ENCODE data around the gene CREBBP. TPM values are rescaled to one million over a fixed set of nuclear protein-coding genes. Genes with fewer than 3 reads are reported as not detected.

Gene CREBBP
- total RNA-seq, 4 donors from 2014 or later = 58.5 to 146 (median 65.6) TPM

GRCh38 chr16:3797473-3797872, 83.0 kb downstream of the CREBBP start:
- Histone ChIP-seq H3K4me1 (no peaks in the 10 kb centered on the region), H3K36me3 (no peaks in the 10 kb centered on the region), H3K4me3 (no peak overlapping the region), H3K27ac (peak overlapping the region in 1 of 2 donors; percentile 18), H3K9me3 (no peaks in the 10 kb centered on the region), H3K27me3 (no peaks in the 10 kb centered on the region)
- no peak for TF ChIP-seq CTCF (IDR thresholded peaks at IDR 0.05)
- TF ChIP-seq POLR2A (IDR thresholded peaks at IDR 0.05) = no peak
- intact Hi-C loops (cut with DNase I; ENCODE audit: low total_unique reads) = loop anchor here (10.0 kb wide), 1 partner anchor 67 kb away; no protein-coding TSS in a partner anchor
- DNase-seq = no peak

- H3K4me3 ChIP-seq = no peak overlapping the region
- no peaks in the 10 kb centered on the region for H3K4me1 ChIP-seq
- peak in 1 of 2 donors; percentile 51 for DNase-seq
- H3K36me3 ChIP-seq = no peaks in the 10 kb centered on the region
- H3K27me3 ChIP-seq = no peaks in the 10 kb centered on the region
- intact Hi-C loops (cut with DNase I; ENCODE audit: low total_unique reads) = loop anchor here (10.0 kb wide), 1 partner anchor 72 kb away; no protein-coding TSS in a partner anchor
- H3K27ac ChIP-seq = no peak overlapping the region
- TF ChIP-seq POLR2A (IDR thresholded peaks at IDR 0.05) (no peak), CTCF (IDR thresholded peaks at IDR 0.05) (peak in 2 of 4 experiments; percentile 4 to 5)
- H3K9me3 ChIP-seq = no peaks in the 10 kb centered on the region
Measured at GRCh38 chr16:3793161-3793576, 87.3 kb downstream of the CREBBP start.

- Histone ChIP-seq H3K4me3 (no peak overlapping the region), H3K27me3 (no peaks in the 10 kb centered on the region), H3K27ac (no peak overlapping the region), H3K36me3 (no peaks in the 10 kb centered on the region), H3K9me3 (no peaks in the 10 kb centered on the region), H3K4me1 (no peaks in the 10 kb centered on the region)
- TF ChIP-seq CTCF (IDR thresholded peaks at IDR 0.05) = no peak
- no peak for TF ChIP-seq POLR2A (IDR thresholded peaks at IDR 0.05)
- DNase-seq = no peak
- intact Hi-C loops (cut with DNase I; ENCODE audit: low total_unique reads) = loop anchor here (10.0 kb wide), 1 partner anchor 72 kb away; no protein-coding TSS in a partner anchor
Measured at GRCh38 chr16:3792472-3793012, 88.0 kb downstream of the CREBBP start.

- H3K4me3 ChIP-seq = no peak overlapping the region
- H3K36me3 ChIP-seq = no peaks in the 10 kb centered on the region
- H3K9me3 ChIP-seq = no peaks in the 10 kb centered on the region
- TF ChIP-seq POLR2A (IDR thresholded peaks at IDR 0.05) (no peak), CTCF (IDR thresholded peaks at IDR 0.05) (no peak)
- H3K4me1 ChIP-seq = no peaks in the 10 kb centered on the region
- no peaks in the 10 kb centered on the region for H3K27me3 ChIP-seq
- intact Hi-C loops (cut with DNase I; ENCODE audit: low total_unique reads) = loop anchor here (10.0 kb wide), 1 partner anchor 73 kb away; no protein-coding TSS in a partner anchor
- H3K27ac ChIP-seq = no peak overlapping the region
- no peak for DNase-seq
Measured at GRCh38 chr16:3791701-3792100, 88.8 kb downstream of the CREBBP start.

- Histone ChIP-seq H3K9me3 (no peaks in the 10 kb centered on the region), H3K36me3 (no peaks in the 10 kb centered on the region), H3K27ac (no peak overlapping the region), H3K4me3 (no peak overlapping the region), H3K27me3 (no peaks in the 10 kb centered on the region), H3K4me1 (no peaks in the 10 kb centered on the region)
- no peak for DNase-seq
- intact Hi-C loops (cut with DNase I; ENCODE audit: low total_unique reads) = loop anchor here (10.0 kb wide), 1 partner anchor 75 kb away; no protein-coding TSS in a partner anchor
- TF ChIP-seq CTCF (IDR thresholded peaks at IDR 0.05) = no peak
Measured at GRCh38 chr16:3789375-3790099, 91.0 kb downstream of the CREBBP start.
